SK-N-SH (cell line): ENCODE measurements around the gene ZNF622. TPM values are rescaled to one million over a fixed set of nuclear protein-coding genes. Genes with fewer than 3 reads are reported as not detected.

Source experiments
- CTCF ChIA-PET: fragments of 300-600, 350-600 bp; formaldehyde crosslinking; extraction: SDS; loops from one replicate; lab custom pipeline; 2021; lab: Yijun Ruan, JAX
- POLR2A ChIA-PET: fragments of 350-600 bp; sonication (Branson Sonifier 250); formaldehyde crosslinking; extraction: SDS; loops from one replicate; lab custom pipeline; 2020; ENCODE audit warnings: antibody characterized with exemption, inconsistent platforms; lab: Yijun Ruan, JAX
- DNase-seq: peaks from one replicate; pipeline ENCODE4 v3.0.0; 2012
- H2AFZ ChIP-seq: fragments of 200-600 bp; sonication (generic); 2 replicates; pipeline ENCODE4 v1.8.1; 2016; ENCODE audit warnings: antibody characterized with exemption, mild to moderate bottlenecking, low read depth
- H3F3A ChIP-seq: fragments of 200-600 bp; sonication (generic); replicated peaks from 2 replicates; pipeline ENCODE3; 2016; ENCODE audit warnings: antibody characterized with exemption, mild to moderate bottlenecking; ENCODE audit not compliant: insufficient read depth
- H3K27ac ChIP-seq, 2 experiments: fragments of 200-500 bp in 1 of 2; fragments of 200-600 bp in 1 of 2; sonication (Bioruptor generic) in 1 of 2; sonication (generic), shearing (Covaris generic) in 1 of 2; 2 replicates each; pipeline versions ENCODE4 v1.5.1 to v1.6.1; 2014 to 2016; ENCODE audit warnings: low read depth in 2 of 2, inconsistent platforms in 1 of 2, low read length in 1 of 2, mild to moderate bottlenecking in 1 of 2, mixed read lengths in 1 of 2
- H3K27me3 ChIP-seq: fragments of 200-600 bp; sonication (generic), shearing (Covaris generic); 2 replicates; pipeline ENCODE4 v1.6.1; 2016; ENCODE audit warnings: mixed run types; ENCODE audit not compliant: insufficient read depth
- H3K36me3 ChIP-seq, 2 experiments: fragments of 200-500 bp in 1 of 2; fragments of 200-600 bp in 1 of 2; sonication (Bioruptor generic) in 1 of 2; sonication (generic) in 1 of 2; replicated peaks in 1 of 2; 2 replicates each; pipeline versions ENCODE3 to v1.5.1; 2014 to 2016; ENCODE audit warnings: low read length in 1 of 2, mild to moderate bottlenecking in 1 of 2; ENCODE audit not compliant: insufficient read depth in 2 of 2, control insufficient read depth in 1 of 2
- H3K4me1 ChIP-seq, 2 experiments: fragments of 200-500 bp in 1 of 2; fragments of 200-600 bp in 1 of 2; sonication (Bioruptor generic) in 1 of 2; sonication (generic), shearing (Covaris generic) in 1 of 2; 2 replicates each; pipeline versions ENCODE4 v1.5.1 to v1.6.1; 2014 to 2016; ENCODE audit warnings: low read depth in 1 of 2, low read length in 1 of 2, mixed run types in 1 of 2; ENCODE audit not compliant: insufficient read depth in 2 of 2, control insufficient read depth in 1 of 2
- H3K4me2 ChIP-seq: fragments of 200-600 bp; sonication (generic), shearing (Covaris generic); 2 replicates; pipeline ENCODE4 v1.6.1; 2017; ENCODE audit warnings: mixed run types
- H3K4me3 ChIP-seq, 2 experiments: fragments of 200-500 bp in 1 of 2; fragments of 200-600 bp in 1 of 2; sonication (Bioruptor generic) in 1 of 2; sonication (generic), shearing (Covaris generic) in 1 of 2; 2 replicates each; pipeline versions ENCODE4 v1.5.1 to v1.8.1; 2014 to 2016; ENCODE audit warnings: low read depth in 2 of 2, inconsistent platforms in 1 of 2, low read length in 1 of 2, mild to moderate bottlenecking in 1 of 2, mixed read lengths in 1 of 2, moderate library complexity in 1 of 2
- H3K79me2 ChIP-seq: fragments of 200-600 bp; sonication (generic); 2 replicates; pipeline ENCODE4 v1.8.1; 2017; ENCODE audit warnings: mild to moderate bottlenecking; ENCODE audit not compliant: insufficient read depth
- H3K9ac ChIP-seq: fragments of 200-600 bp; sonication (generic); 2 replicates; pipeline ENCODE4 v1.6.1; 2017; ENCODE audit warnings: mixed run types
- H3K9me2 ChIP-seq: fragments of 200-600 bp; sonication (generic); 2 replicates; pipeline ENCODE4 v1.6.1; 2017; ENCODE audit warnings: mixed run types
- H3K9me3 ChIP-seq: fragments of 200-600 bp; sonication (generic); 2 replicates; pipeline ENCODE4 v1.6.1; 2017; ENCODE audit warnings: mixed run types, mild to moderate bottlenecking, moderate library complexity
- H4K20me1 ChIP-seq: fragments of 200-600 bp; sonication (generic); 2 replicates; pipeline ENCODE4 v1.6.1; 2017; ENCODE audit warnings: mild to moderate bottlenecking, mixed run types; ENCODE audit not compliant: insufficient read depth
- CHD2 ChIP-seq: fragments of 150-350 bp; IDR thresholded peaks from 2 replicates; pipeline ENCODE4 v1.6.1; 2018; ENCODE audit warnings: low read length; ENCODE audit not compliant: partially characterized antibody
- EP300 ChIP-seq, 2 experiments: IDR thresholded peaks; 2 replicates each; pipeline versions ENCODE4 v1.4.0 to v1.6.1; 2012; ENCODE audit warnings: borderline replicate concordance in 1 of 2, low read depth in 1 of 2, low read length in 1 of 2
- EZH2phosphoT487 ChIP-seq: fragments of 200-600 bp; sonication (generic); IDR thresholded peaks from 2 replicates; pipeline ENCODE4 v1.6.1; 2017; ENCODE audit warnings: low read depth, mixed run types, mild to moderate bottlenecking, antibody characterized with exemption, moderate library complexity, borderline replicate concordance
- FOSL2 ChIP-seq: IDR thresholded peaks from 2 replicates; pipeline ENCODE4 v1.4.0; 2012; ENCODE audit warnings: low read depth, mild to moderate bottlenecking, moderate library complexity, borderline replicate concordance
- GABPA ChIP-seq: IDR thresholded peaks from 2 replicates; pipeline ENCODE4 v1.4.0; 2012; ENCODE audit warnings: low read depth, mild to moderate bottlenecking
- GATA2 ChIP-seq: sonication (generic); formaldehyde crosslinking; IDR thresholded peaks from 2 replicates; pipeline ENCODE4 v1.5.0; 2020; ENCODE audit warnings: mild to moderate bottlenecking, missing genetic modification reagents
- JUND ChIP-seq: IDR thresholded peaks from 2 replicates; pipeline ENCODE4 v1.4.0; 2012
- MXI1 ChIP-seq: IDR thresholded peaks from 2 replicates; pipeline ENCODE4 v1.6.1; 2012; ENCODE audit warnings: mild to moderate bottlenecking, low read depth, low read length, improper control_type of control experiment
- NFIC ChIP-seq: IDR thresholded peaks from 2 replicates; pipeline ENCODE4 v1.4.0; 2012; ENCODE audit warnings: borderline replicate concordance
- NRF1 ChIP-seq: IDR thresholded peaks from 2 replicates; pipeline ENCODE4 v1.6.1; 2012; ENCODE audit warnings: low read depth, mild to moderate bottlenecking, low read length
- RCOR1 ChIP-seq: fragments of 150-350 bp; IDR thresholded peaks from 2 replicates; pipeline ENCODE4 v1.6.1; 2017; ENCODE audit warnings: antibody characterized with exemption, low read length
- RXRA ChIP-seq: IDR thresholded peaks from 2 replicates; pipeline ENCODE4 v1.4.0; 2012; ENCODE audit warnings: low read depth, mild to moderate bottlenecking, borderline replicate concordance
- SIN3A ChIP-seq: IDR thresholded peaks from 2 replicates; pipeline ENCODE4 v1.6.1; 2012; ENCODE audit warnings: low read depth, mild to moderate bottlenecking, low read length, moderate library complexity, borderline replicate concordance
- TEAD4 ChIP-seq: IDR thresholded peaks from 2 replicates; pipeline ENCODE4 v1.4.0; 2012; ENCODE audit warnings: mild to moderate bottlenecking, borderline replicate concordance; ENCODE audit not compliant: insufficient read depth
- WGBS: methylation state at CpG from one replicate; pipeline ENCODE4 v1.1.6; 2017; ENCODE audit warnings: low lambda C conversion rate; 5-methylcytosine and 5-hydroxymethylcytosine counted together
- polyA plus RNA-seq, 3 experiments: library from polyadenylated mRNA; depleted of rRNA; stranded (reverse); fragments of >200 nt; gene quantifications; 2 replicates each; pipeline ENCODE4 v1.2.3, GENCODE V29; 2012
- TF ChIP-seq, protein P1 (sequence below): IDR thresholded peaks from 2 replicates; pipeline ENCODE4 v1.6.1; 2012; ENCODE audit warnings: mild to moderate bottlenecking, low read depth, low read length, moderate library complexity

Gene ZNF622
- polyA plus RNA-seq, 1 of the 3 experiments (the other 2 are of a cell fraction): 20.0 TPM

DNA sequence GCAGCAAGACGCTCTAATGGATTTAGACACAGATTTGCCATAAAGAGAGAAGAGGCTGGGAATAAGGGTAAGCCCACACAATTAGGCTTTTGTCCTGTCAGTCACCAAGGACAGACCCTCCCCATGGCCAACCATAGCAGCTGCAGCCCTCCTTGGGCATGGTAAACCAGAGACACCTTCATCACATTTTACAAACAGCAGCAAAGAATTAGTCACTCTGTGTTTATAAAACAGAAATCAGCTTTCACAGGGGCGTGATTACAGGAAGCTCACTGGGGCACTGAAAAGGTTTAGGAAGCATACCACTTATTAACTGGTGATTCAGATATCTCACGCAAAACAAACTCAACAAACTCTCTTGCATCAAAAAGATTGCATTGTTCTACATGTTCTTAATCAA lies 37.3 kb upstream of the ZNF622 start:
- no peaks in the 10 kb centered on the region for H3K27me3 ChIP-seq
- no peak overlapping the region for H3K27ac ChIP-seq
- no peaks in the 10 kb centered on the region for H3K79me2 ChIP-seq
- H3K36me3 ChIP-seq: no peaks in the 10 kb centered on the region
- H3K4me1 ChIP-seq: peaks cover 0 to 2% of the 10 kb centered on the region in 2 experiments; a peak in 1 of 4 replicates
- no peak overlapping the region for H3K9ac ChIP-seq
- ChIA-PET CTCF (interaction anchor here (0.9 kb wide), 1 partner anchor 14 kb away, joined by 3 read pairs; no protein-coding TSS in a partner anchor), POLR2A (no interaction called here)
- 81% methylated on average over 3 of the region's 3 CpGs for WGBS
- no peaks in the 10 kb centered on the region for H3F3A ChIP-seq
- H3K9me3 ChIP-seq: no peaks in the 10 kb centered on the region
- H3K4me3 ChIP-seq: no peak overlapping the region
- DNase-seq: no peak
- no peaks in the 10 kb centered on the region for H3K9me2 ChIP-seq
- H4K20me1 ChIP-seq: no peaks in the 10 kb centered on the region
- TF ChIP-seq, protein P1, sequence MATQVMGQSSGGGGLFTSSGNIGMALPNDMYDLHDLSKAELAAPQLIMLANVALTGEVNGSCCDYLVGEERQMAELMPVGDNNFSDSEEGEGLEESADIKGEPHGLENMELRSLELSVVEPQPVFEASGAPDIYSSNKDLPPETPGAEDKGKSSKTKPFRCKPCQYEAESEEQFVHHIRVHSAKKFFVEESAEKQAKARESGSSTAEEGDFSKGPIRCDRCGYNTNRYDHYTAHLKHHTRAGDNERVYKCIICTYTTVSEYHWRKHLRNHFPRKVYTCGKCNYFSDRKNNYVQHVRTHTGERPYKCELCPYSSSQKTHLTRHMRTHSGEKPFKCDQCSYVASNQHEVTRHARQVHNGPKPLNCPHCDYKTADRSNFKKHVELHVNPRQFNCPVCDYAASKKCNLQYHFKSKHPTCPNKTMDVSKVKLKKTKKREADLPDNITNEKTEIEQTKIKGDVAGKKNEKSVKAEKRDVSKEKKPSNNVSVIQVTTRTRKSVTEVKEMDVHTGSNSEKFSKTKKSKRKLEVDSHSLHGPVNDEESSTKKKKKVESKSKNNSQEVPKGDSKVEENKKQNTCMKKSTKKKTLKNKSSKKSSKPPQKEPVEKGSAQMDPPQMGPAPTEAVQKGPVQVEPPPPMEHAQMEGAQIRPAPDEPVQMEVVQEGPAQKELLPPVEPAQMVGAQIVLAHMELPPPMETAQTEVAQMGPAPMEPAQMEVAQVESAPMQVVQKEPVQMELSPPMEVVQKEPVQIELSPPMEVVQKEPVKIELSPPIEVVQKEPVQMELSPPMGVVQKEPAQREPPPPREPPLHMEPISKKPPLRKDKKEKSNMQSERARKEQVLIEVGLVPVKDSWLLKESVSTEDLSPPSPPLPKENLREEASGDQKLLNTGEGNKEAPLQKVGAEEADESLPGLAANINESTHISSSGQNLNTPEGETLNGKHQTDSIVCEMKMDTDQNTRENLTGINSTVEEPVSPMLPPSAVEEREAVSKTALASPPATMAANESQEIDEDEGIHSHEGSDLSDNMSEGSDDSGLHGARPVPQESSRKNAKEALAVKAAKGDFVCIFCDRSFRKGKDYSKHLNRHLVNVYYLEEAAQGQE: no peak
- no peak for TF ChIP-seq RXRA
- TF ChIP-seq GATA2: no peak
- no peak for TF ChIP-seq JUND
- no peak for TF ChIP-seq EP300 (IDR thresholded peaks at IDR 0.05; ENCODE audit: borderline replicate concordance in 1 of 2, low read depth in 1 of 2, low read length in 1 of 2)
- TF ChIP-seq NRF1: no peak
- H3K4me2 ChIP-seq: no peak overlapping the region
- H2AFZ ChIP-seq: no peak overlapping the region

DNA sequence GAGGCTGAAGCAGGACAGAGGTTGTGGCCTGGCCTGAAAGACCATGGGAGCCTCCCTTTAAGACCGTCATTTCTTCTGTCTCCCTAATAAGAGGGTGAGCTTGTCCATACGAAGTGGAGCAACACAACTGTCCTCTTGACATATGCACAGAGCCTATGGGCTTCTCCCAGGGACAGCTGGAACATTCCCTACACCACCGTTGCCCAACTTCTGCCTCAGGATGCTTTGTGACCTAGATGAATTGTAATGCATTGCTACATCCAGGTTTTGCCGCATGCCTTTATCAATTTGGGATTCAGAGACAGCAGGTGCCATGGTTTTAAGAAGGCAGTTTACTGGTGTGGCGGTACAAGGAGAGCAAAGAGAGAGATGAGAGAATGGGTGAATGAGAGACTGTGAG lies 34.4 kb upstream of the ZNF622 start:
- POLR2A ChIA-PET: no interaction called here

More for the DNA sequence above, 34.4 kb upstream of the ZNF622 start:
- Histone ChIP-seq H3K9ac (no peak overlapping the region), H3K4me2 (no peak overlapping the region), H3K36me3 (no peaks in the 10 kb centered on the region), H4K20me1 (no peaks in the 10 kb centered on the region), H3K4me3 (no peak overlapping the region), H3F3A (no peaks in the 10 kb centered on the region), H2AFZ (no peak overlapping the region), H3K27ac (no peak overlapping the region), H3K79me2 (no peaks in the 10 kb centered on the region), H3K9me2 (no peaks in the 10 kb centered on the region), H3K9me3 (no peaks in the 10 kb centered on the region), H3K4me1 (peaks cover 0 to 2% of the 10 kb centered on the region in 2 experiments; a peak in 1 of 4 replicates), H3K27me3 (no peaks in the 10 kb centered on the region)
- 57% methylated on average over 5 of the region's 5 CpGs for WGBS
- DNase-seq: no peak
- CTCF ChIA-PET: interaction anchor here (0.9 to 2.7 kb wide), 4 partner anchors 10 to 167 kb away, joined by 3 to 8 read pairs (median 4); no protein-coding TSS in a partner anchor
- TF ChIP-seq EZH2phosphoT487 (no peak), MXI1 (no peak), NFIC (no peak), RXRA (no peak), TEAD4 (no peak), RCOR1 (no peak), FOSL2 (no peak), GABPA (no peak), CHD2 (no peak), SIN3A (no peak)
